GM19035 (cell line): ENCODE results near the gene TMX1.
A peak's percentile ranks its signal among the peaks of the same experiment; 100 is the strongest.
"Not testable (repeated sequence)": the region's sequence is repeated elsewhere in the genome, so short reads cannot be mapped to it uniquely, and the experiment has no call there.

Source experiments
- ATAC-seq: cut with Tn5 transposase; IDR thresholded peaks from one replicate; pipeline ENCODE4 v1.9.1; 2021; ENCODE audit not compliant: unreplicated experiment

Gene TMX1, protein sequence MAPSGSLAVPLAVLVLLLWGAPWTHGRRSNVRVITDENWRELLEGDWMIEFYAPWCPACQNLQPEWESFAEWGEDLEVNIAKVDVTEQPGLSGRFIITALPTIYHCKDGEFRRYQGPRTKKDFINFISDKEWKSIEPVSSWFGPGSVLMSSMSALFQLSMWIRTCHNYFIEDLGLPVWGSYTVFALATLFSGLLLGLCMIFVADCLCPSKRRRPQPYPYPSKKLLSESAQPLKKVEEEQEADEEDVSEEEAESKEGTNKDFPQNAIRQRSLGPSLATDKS

DNA sequence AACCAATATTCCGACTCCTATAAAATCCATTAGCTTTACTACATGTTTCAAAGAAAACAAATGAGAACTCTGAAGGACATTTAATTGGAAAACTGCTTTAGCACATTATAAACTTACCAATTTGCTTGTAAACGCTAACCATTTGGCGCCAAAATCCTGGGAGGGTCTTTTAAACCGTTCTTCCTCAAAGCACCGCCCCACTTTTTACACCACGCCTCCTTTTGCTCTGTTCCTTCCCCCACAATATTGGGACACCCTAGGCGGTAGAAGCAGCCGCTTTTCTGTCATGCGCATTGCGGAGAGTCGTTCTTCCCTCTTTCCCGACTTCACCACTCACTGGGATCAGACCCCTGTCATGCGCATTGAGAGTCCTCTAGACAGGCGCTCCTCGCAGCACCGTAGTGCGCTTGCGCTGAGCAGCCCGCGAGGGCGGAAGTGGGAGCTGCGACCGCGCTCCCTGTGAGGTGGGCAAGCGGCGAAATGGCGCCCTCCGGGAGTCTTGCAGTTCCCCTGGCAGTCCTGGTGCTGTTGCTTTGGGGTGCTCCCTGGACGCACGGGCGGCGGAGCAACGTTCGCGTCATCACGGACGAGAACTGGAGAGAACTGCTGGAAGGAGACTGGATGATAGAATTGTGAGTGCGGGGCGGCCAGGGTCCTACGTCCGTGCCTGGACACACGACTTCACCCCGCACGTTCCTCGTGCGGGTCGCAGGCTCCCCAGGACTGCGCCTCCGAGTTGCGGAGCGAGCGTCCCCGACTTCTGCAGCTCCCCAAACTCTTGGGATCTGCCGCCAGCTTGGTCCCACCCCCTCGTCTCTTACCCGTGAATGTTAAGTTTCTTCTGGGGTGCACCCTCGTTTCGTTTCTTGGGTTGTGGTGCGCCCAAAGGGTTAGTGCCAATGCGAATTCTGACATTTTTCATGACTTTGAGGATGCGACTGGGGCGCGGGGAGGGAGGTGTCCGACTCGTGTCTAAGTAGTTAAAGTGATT lies at the start of gene TMX1:
TMX1 (plus strand) TSS at position 435 of the 991 bp plus-strand sequence; CDS start at position 481, 46 bp downstream.
- peak; percentile 90 for ATAC-seq

GRCh38 chr14:51201890-51202289 lies 38.2 kb upstream of the TMX1 start:
- ATAC-seq, result no peak

GRCh38 chr14:51202914-51203665 lies 37.0 kb upstream of the TMX1 start:
- peak; percentile 73 for ATAC-seq

DNA sequence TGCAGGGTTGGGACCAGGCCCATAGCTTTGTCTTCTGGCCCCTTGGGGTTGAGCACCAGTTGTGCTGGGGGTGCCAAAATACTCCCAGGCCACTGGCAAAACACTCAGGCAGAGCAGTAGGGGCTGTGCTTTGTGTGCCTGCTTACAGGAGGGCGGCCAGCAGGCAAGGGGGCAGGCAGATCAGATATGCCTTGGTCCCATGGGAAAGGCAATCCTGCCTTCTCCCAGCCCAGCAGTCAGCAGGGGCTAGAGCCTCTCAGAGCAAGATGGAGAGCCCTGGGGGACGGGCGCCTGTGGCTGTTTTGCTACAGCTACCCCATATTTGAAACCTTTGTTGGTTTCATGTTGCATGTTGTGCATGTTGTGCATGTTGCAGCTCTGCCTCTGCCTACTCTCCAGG lies 36.2 kb upstream of the TMX1 start:
- no peak for ATAC-seq

GRCh38 chr14:51205486-51205885 lies 34.6 kb upstream of the TMX1 start:
- no peak for ATAC-seq

GRCh38 chr14:51206462-51206861 lies 33.6 kb upstream of the TMX1 start:
- ATAC-seq, result no peak

- ATAC-seq, result no peak
Observed at GRCh38 chr14:51207621-51208020, 32.4 kb upstream of the TMX1 start.

GRCh38 chr14:51208982-51209381 lies 31.1 kb upstream of the TMX1 start:
- no peak for ATAC-seq

GRCh38 chr14:51209457-51209856 lies 30.6 kb upstream of the TMX1 start:
- no peak for ATAC-seq

GRCh38 chr14:51210594-51210993 lies 29.5 kb upstream of the TMX1 start:
- ATAC-seq, result no peak

DNA sequence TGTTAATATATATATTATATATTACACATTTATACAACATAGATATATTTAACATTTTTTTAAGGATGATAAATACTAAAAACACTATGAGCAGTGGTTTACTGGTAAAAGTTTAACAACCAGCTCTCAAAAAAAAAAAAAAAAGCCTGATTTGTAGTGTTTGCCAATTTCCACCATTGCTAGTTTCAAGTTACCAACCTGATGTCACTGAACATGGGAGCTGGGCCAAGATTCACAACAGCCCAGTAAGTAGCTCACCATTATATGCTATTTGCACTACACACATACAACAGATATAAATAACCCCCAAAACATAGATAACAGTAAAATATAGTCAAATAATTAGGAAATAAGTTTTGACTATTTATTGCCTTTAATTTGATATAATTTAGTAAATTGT lies 28.9 kb upstream of the TMX1 start:
- no peak for ATAC-seq

DNA sequence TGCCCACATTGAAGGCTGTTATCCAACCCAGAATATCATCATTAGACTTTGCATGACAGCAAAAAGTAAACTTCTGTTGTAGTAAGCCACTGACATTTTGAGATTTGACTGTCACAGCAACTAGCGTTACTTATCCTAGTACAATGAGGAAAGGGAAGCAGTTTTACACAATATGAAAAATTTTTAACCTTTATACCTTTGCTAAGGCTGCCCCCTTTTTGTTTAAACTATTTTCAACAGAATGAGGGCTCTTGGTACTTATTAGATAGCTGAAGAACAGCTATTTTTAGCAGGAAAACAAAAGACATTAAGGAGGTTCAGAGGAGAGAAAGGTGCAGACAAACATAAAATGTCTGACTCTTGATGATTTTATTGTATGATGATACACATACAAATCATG lies 23.4 kb upstream of the TMX1 start:
- no peak for ATAC-seq

GRCh38 chr14:51219473-51220448 lies 20.3 kb upstream of the TMX1 start:
- ATAC-seq, result no peak

DNA sequence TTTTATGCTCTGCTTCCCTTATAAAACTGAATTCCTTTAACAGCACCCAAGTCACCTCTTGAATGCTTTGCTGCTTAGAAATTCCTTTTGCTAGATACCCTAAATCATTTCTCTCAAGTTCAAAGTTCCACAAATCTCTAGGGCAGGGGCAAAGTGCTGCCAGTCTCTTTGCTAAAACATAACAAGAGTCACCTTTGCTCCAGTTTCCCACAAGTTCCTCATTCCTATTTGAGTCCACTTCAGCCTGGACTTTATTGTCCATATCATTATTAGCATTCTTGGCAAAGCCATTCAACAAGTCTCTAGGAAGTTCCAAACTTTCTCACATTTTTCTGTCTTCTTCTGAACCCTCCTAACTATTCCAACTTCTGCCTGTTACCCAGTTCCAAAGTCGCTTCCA lies 16.6 kb upstream of the TMX1 start:
- not testable (repeated sequence) for ATAC-seq

DNA sequence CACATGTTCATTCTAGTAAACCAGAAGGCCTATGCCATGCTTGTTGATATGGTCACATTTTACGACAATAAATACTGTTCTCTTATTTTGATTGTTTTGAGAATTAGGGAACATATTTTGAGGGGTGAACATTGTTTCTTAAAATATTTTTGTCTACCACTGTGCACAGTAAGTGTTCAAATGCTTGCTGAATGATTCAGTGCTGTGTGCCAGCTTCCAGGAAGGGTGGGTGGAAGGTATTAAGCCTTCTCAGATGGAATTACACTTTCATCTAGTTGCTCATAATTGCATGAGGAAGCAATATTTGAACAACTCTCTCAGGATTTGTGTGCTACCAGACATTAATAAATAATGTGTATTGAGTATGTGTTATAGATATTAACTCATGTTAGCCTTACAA lies 15.5 kb upstream of the TMX1 start:
- no peak for ATAC-seq

GRCh38 chr14:51225751-51226150 lies 14.3 kb upstream of the TMX1 start:
- ATAC-seq, result no peak

GRCh38 chr14:51228391-51228790 lies 11.7 kb upstream of the TMX1 start:
- no peak for ATAC-seq

- no peak for ATAC-seq
Observed at GRCh38 chr14:51228890-51229289, 11.2 kb upstream of the TMX1 start.

GRCh38 chr14:51236314-51236713 lies 3.7 kb upstream of the TMX1 start:
- ATAC-seq, result no peak

DNA sequence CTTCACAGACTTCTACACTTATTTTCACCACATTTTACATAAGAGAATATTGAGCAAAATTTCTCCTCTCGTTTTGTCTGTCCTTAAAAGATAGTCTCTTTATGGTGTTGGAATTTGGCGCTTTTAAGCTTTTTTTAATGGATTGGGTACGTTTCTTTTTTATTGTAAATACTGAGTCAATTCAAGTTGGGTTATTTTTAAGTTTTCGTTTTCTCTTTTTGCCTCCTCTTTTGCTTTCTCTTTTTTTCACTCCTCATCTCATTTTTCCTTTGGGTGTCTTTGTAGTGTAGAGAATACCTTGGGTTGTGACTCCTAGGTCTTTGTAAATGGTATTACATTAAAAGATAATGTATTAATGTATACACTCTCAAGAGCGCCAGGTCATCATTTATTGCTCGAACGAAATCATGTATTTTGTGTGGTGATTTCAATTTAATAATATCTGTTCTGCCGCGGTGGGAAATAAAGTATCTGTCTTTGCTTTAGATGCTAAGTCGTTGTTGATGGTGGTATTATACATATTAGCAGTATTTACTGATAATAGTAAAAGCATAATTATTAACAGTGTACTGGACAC lies 845 bp downstream of the TMX1 start:
- no peak for ATAC-seq
